Measurements from ENCODE around the gene FXYD3. TPM values are rescaled to one million over a fixed set of nuclear protein-coding genes. Genes with fewer than 3 reads are reported as not detected.

Gene FXYD3
- total RNA-seq = 100 to 1,000 TPM; 282 to 837 (median 489) TPM

DNA sequence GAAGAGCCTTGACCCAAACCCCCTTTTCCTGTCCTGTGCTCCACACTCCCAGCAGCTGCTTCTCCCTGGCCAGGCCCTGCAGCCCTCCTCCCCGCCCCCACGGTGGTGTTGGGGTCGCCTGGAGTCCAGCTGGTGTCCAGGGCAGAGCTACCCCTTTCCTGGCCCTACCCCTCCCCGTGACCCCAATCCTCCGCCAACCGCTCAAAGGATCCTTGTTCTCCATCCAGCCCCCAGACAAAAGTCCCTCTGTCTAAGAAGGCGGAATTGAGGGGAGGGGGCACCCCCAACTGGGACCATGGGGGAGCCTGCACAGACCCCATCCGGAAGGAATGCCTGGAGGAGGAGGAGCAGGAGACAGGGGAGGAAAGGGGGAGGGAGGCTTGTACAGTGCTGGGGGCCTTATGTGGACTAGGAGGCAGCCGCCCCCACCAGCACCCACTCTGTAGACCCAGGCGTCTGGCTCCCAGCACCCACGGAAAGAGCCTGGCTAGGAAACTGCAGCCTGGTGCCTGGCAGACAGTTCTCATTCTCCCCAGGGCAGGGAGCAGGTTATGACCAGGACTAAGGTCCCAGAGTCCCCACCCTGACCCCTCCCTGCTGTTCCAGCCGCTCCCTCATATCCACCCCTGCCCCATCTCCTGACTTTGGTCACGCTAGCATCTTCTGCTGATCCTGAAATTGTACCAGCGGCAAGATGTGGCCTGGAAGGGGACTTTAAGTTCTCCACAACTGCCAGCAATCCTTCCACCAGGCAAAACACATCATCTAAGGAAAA is at the start of gene FXYD3:
TSS of gene FXYD3 (plus strand) at position 647 of the 775 bp plus-strand sequence. CDS start 3,554 bp downstream, outside the sequence.
- Histone ChIP-seq H3K36me3 (no peaks in the 10 kb centered on the region), H3K4me1 (peaks cover 15 to 96% (median 20%) of the 10 kb centered on the region in 3 donors), H3K4me3 (peak within 1 kb of the TSS; percentile 52 to 65 (median 58)), H3K9me3 (no peaks in the 10 kb centered on the region), H3K27me3 (no peaks in the 10 kb centered on the region), H3K27ac (peak within 1 kb of the TSS; percentile 91 to 95 (median 93))
- DNase-seq = no peak
- 20 to 23% methylated on average over 3 to 7 of the region's 14 CpGs for WGBS, 2 donors
- intact Hi-C loops (cut with DNase I) = no loop called here
- TF ChIP-seq POLR2A (IDR thresholded peaks at IDR 0.05) (peak in 1 of 4 donors; percentile 35), CTCF (IDR thresholded peaks at IDR 0.05) (no peak)

GRCh38 chr19:35066121-35066520 is 49.5 kb upstream of the FXYD3 start:
- 83 to 92% methylated on average over 6 to 15 of the region's 15 CpGs for WGBS, 2 donors
- Histone ChIP-seq H3K27ac (no peak overlapping the region), H3K36me3 (no peaks in the 10 kb centered on the region), H3K4me3 (no peak overlapping the region), H3K9me3 (peaks cover 0 to 10% (median 7%) of the 10 kb centered on the region in 3 donors), H3K27me3 (no peaks in the 10 kb centered on the region), H3K4me1 (peaks cover 0 to 10% (median 0%) of the 10 kb centered on the region in 3 donors)
- intact Hi-C loops (cut with DNase I) = loop anchor here (5.0 kb wide), 1 partner anchor 76 kb away; the partner anchor contains the start of gene FXYD7
- DNase-seq = no peak
- no peak for TF ChIP-seq CTCF (IDR thresholded peaks at IDR 0.05)
- TF ChIP-seq POLR2A (IDR thresholded peaks at IDR 0.05) = no peak

DNA sequence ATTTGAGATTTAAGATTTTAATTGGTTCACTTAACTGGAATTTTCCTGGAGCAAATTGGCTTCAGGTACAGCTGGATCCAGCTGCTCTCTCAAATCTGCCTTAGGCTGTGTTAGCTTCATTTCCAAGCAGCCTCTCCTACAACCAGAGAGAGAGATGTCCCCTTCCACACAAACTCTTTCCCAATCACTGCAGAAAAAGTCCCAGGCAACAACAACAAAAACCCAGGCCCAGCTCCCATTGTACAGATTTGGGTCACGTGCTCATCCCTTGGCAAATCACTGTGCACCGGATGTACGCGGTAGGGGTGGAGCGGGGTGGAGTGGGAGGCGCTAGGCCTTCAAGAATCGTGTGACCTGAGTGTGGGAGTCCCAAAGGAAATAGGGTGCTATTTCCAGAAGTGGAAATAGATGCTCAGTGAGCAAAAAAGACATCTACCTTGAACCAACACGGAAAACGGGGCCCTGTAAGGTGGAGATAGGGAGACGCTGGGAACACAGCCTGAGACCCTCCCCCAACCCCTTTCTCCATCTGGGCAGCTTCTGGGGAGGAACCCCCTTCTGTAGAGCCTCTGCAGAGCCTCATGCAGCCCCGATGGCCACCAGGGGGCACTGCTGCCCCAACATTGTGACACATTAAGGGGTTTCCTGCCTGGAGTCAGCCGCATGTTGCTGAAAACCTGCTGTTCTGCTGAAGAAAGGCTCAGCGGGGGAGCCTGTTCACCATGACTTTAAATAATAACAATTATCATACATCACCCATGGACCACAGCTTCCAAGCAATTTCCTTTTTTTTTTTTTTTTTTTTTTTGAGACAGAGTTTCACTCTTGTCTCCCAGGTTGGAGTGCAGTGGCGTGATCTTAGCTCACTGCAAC is 48.7 kb upstream of the FXYD3 start:
- WGBS, 2 donors = 10 to 23% methylated on average over 7 to 13 of the region's 14 CpGs
- H3K9me3 ChIP-seq = peaks cover 0 to 10% (median 7%) of the 10 kb centered on the region in 3 donors
- TF ChIP-seq POLR2A (IDR thresholded peaks at IDR 0.05) (no peak), CTCF (IDR thresholded peaks at IDR 0.05) (peak; percentile 93 to 96 (median 94))
- no peaks in the 10 kb centered on the region for H3K27me3 ChIP-seq
- H3K36me3 ChIP-seq = no peaks in the 10 kb centered on the region
- intact Hi-C loops (cut with DNase I) = loop anchor here (5.0 kb wide), 1 partner anchor 75 kb away; the partner anchor contains the start of gene FXYD7
- no peak overlapping the region for H3K27ac ChIP-seq
- H3K4me3 ChIP-seq = peak overlapping the region in 1 of 4 donors; percentile 24
- peak; percentile 28 for DNase-seq
- peaks cover 0 to 10% (median 0%) of the 10 kb centered on the region in 3 donors for H3K4me1 ChIP-seq

DNA sequence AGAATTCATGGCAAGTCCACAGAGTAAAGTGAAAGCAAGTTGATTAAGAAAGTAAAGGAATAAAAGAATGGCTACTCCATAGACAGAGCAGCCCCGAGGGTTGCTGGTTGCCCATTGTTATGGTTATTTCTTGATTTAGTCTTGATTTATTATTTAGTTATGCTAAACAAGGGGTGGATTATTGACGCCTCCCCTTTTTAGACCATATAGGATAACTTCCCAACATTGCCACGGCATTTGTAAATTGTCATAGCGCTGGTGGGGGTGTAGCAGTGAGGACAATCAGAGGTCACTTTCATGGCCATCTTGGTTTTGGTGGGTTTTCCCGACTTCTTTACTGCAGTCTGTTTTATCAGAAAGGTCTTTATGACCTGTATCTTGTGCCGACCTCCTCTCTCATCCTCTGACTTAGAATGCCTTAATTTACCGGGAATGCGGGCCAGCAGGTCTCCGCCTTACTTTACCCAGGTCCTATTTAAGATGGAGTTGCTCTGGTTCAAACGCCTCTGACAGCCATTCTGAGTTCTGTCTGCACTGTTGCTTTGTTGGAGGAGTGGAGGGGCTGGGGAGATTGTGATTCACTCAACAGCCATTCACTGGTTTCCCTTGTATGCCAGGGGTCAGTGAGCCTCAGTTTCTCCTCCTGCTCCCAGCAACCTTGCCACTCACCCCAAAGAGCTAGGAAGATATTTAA is 46.5 kb upstream of the FXYD3 start:
- Histone ChIP-seq H3K36me3 (no peaks in the 10 kb centered on the region), H3K27ac (no peak overlapping the region), H3K27me3 (no peaks in the 10 kb centered on the region), H3K4me1 (peaks cover 0 to 10% (median 0%) of the 10 kb centered on the region in 3 donors), H3K9me3 (peaks cover 0 to 10% (median 7%) of the 10 kb centered on the region in 3 donors), H3K4me3 (no peak overlapping the region)
- WGBS, 2 donors = 77 to 81% methylated on average over 8 to 10 of the region's 10 CpGs
- no peak for DNase-seq
- intact Hi-C loops (cut with DNase I) = loop anchor here (5.0 kb wide), 1 partner anchor 73 kb away; the partner anchor contains the start of gene FXYD7
- TF ChIP-seq POLR2A (IDR thresholded peaks at IDR 0.05) (no peak), CTCF (IDR thresholded peaks at IDR 0.05) (no peak)

Measured in esophagus squamous epithelium (tissue), 5 donors.